H1 (cell line): ENCODE data around the gene DDR2. TPM values are rescaled to one million over a fixed set of nuclear protein-coding genes. Genes with fewer than 3 reads are reported as not detected.

Source experiments
- CBX8 ChIP-seq: fragments of 300-800, 300-1000 bp; sonication (generic); IDR thresholded peaks from 2 replicates; pipeline ENCODE4 v1.7.1; 2016; ENCODE audit warnings: low read depth, low read length, borderline replicate concordance
- CHD7 ChIP-seq: fragments of 300-600 bp; sonication (generic); IDR thresholded peaks from 2 replicates; pipeline ENCODE4 v1.7.1; 2012; ENCODE audit warnings: low read length, moderate library complexity, mild to moderate bottlenecking, inconsistent platforms; ENCODE audit not compliant: insufficient replicate concordance
- CTBP2 ChIP-seq: IDR thresholded peaks from 2 replicates; pipeline ENCODE4 v1.7.0; 2011; ENCODE audit warnings: borderline replicate concordance, mild to moderate bottlenecking, moderate library complexity, mixed read lengths, low read length; ENCODE audit not compliant: insufficient read depth, insufficient read length
- GABPA ChIP-seq: IDR thresholded peaks from 2 replicates; pipeline ENCODE4 v1.6.1; 2011; ENCODE audit warnings: mild to moderate bottlenecking, low read length, moderate library complexity, borderline replicate concordance; ENCODE audit not compliant: insufficient read depth
- HDAC6 ChIP-seq: IDR thresholded peaks from one replicate; pipeline ENCODE4 v1.7.1; 2012; ENCODE audit warnings: low read depth, mild to moderate bottlenecking, inconsistent platforms, low read length, moderate library complexity
- MAFK ChIP-seq: IDR thresholded peaks from 2 replicates; pipeline ENCODE4 v1.6.1; 2012; ENCODE audit warnings: low read depth, mild to moderate bottlenecking, improper control_type of control experiment, low read length
- NRF1 ChIP-seq: IDR thresholded peaks from 2 replicates; pipeline ENCODE4 v1.6.1; 2011; ENCODE audit warnings: mild to moderate bottlenecking, low read depth, low read length, improper control_type of control experiment
- RNF2 ChIP-seq: fragments of 200-900, 300-1000 bp; sonication (generic); IDR thresholded peaks from 2 replicates; pipeline ENCODE4 v1.7.1; 2016; ENCODE audit warnings: borderline replicate concordance, low read depth, mild to moderate bottlenecking, antibody characterized with exemption, low read length; ENCODE audit not compliant: poor library complexity, severe bottlenecking; ENCODE audit errors: missing control alignments
- SAP30 ChIP-seq: fragments of 300-600 bp; sonication (generic); IDR thresholded peaks from 2 replicates; pipeline ENCODE4 v1.7.1; 2012; ENCODE audit warnings: low read length, moderate library complexity, mild to moderate bottlenecking, inconsistent platforms; ENCODE audit not compliant: insufficient read depth, insufficient replicate concordance
- TBP ChIP-seq: IDR thresholded peaks from 2 replicates; pipeline ENCODE4 v1.6.1; 2011; ENCODE audit warnings: low read depth, low read length, improper control_type of control experiment
- ZNF274 ChIP-seq: IDR thresholded peaks from 2 replicates; pipeline ENCODE4 v1.7.0; 2012; ENCODE audit warnings: low read length, borderline replicate concordance; ENCODE audit errors: extremely low read depth
- polyA plus RNA-seq, 7 experiments: library from polyadenylated mRNA; depleted of rRNA in 3 of 7; stranded (reverse) in 5 of 7; unstranded in 2 of 7; fragments of >200 nt in 5 of 7; fragments of 200-250 nt in 2 of 7; gene quantifications; 1 replicate in 5 of 7; 2 replicates in 1 of 7; 4 replicates in 1 of 7; pipeline versions ENCODE4 v1.2.1 to v1.2.3, GENCODE V29; 2011 to 2013; ENCODE audit warnings: missing spikeins in 2 of 7, mixed read lengths in 2 of 7
- total RNA-seq: library from RNA; stranded (reverse); fragmentation: NEBNext Ultra II Directional; extraction: Animal tissue kit (Norgen Biotek cat#: 25700); gene quantifications from 2 replicates; pipeline ENCODE4 v1.2.1, GENCODE V29; 2021

The DDR2 gene
- total and polyA plus RNA-seq, 2 of the 8 experiments (the other 6 are each of a cell fraction or from before 2014, with no cell fraction given), result 1.00 to 2.1 TPM

- TF ChIP-seq CHD7 (no peak), CTBP2 (no peak), GABPA (no peak), MAFK (no peak), ZNF274 (no peak), CBX8 (no peak), RNF2 (no peak), HDAC6 (no peak), TBP (no peak), SAP30 (no peak), NRF1 (no peak)
These were observed 62.6 kb downstream of the DDR2 start (continued) for GRCh38 chr1:162694911-162695310.
